Gastroesophageal sphincter (tissue), 4 donors: ENCODE measurements around the gene PRPF18. TPM values are rescaled to one million over a fixed set of nuclear protein-coding genes. Genes with fewer than 3 reads are reported as not detected.

Experiments
- ATAC-seq: fragments of 150-250 bp; one replicate; pipeline ENCODE4 v1.9.1; 2016; ENCODE audit warnings: mild to moderate bottlenecking, moderate library complexity
- H3K27ac ChIP-seq, 4 donors: fragments of 200-600 bp; sonication (generic) in 3 of 4; 1 replicate in 3 of 4; 2 replicates in 1 of 4; pipeline ENCODE4 v1.5.1; 2016 to 2019
- H3K27me3 ChIP-seq: fragments of 200-600 bp; sonication (generic); one replicate; pipeline ENCODE4 v1.5.1; 2019
- H3K36me3 ChIP-seq, 2 donors: fragments of 200-600 bp; sonication (generic); one replicate each; pipeline ENCODE4 v1.5.1; 2019; ENCODE audit warnings: control low read depth in 1 of 2
- H3K4me1 ChIP-seq, 3 donors: fragments of 200-600 bp; sonication (generic); 1 replicate in 2 of 3; 2 replicates in 1 of 3; pipeline ENCODE4 v1.5.1; 2016 to 2019; ENCODE audit warnings: control low read depth in 2 of 3
- H3K4me3 ChIP-seq, 2 donors: fragments of 200-600 bp; sonication (generic); one replicate each; pipeline ENCODE4 v1.5.1; 2019; ENCODE audit warnings: mild to moderate bottlenecking in 1 of 2, moderate library complexity in 1 of 2
- H3K9me3 ChIP-seq, 3 donors: fragments of 200-600 bp; sonication (generic); one replicate each; pipeline ENCODE4 v1.5.1; 2017 to 2019; ENCODE audit warnings: control low read depth in 2 of 3
- CTCF ChIP-seq, 4 experiments: fragments of 200-600 bp in 2 of 4; fragments of 450-650 bp in 2 of 4; sonication (generic) in 1 of 4; IDR thresholded peaks; one replicate each; pipeline ENCODE4 v1.5.1; 2017 to 2019; ENCODE audit warnings: antibody characterized with exemption in 4 of 4, mild to moderate bottlenecking in 2 of 4, moderate library complexity in 2 of 4
- EP300 ChIP-seq: sonication (generic); formaldehyde crosslinking; IDR thresholded peaks from one replicate; pipeline ENCODE4 v1.6.1; 2017; ENCODE audit warnings: antibody characterized with exemption, mild to moderate bottlenecking
- POLR2A ChIP-seq, 2 donors: fragments of 450-650 bp; IDR thresholded peaks; one replicate each; pipeline ENCODE4 v1.6.1; 2017; ENCODE audit warnings: antibody characterized with exemption in 2 of 2, mild to moderate bottlenecking in 2 of 2, moderate library complexity in 1 of 2
- POLR2AphosphoS5 ChIP-seq: sonication (generic); formaldehyde crosslinking; IDR thresholded peaks from one replicate; pipeline ENCODE4 v1.6.1; 2017; ENCODE audit warnings: antibody characterized with exemption
- WGBS, 2 donors: methylation state at CpG; one replicate each; pipeline ENCODE4 v1.1.5; 2018; ENCODE audit warnings: low coverage in 1 of 2; 5-methylcytosine and 5-hydroxymethylcytosine counted together
- total RNA-seq, 4 donors: library from RNA; depleted of rRNA; stranded (reverse); fragments of >200 nt; gene quantifications; one replicate each; pipeline ENCODE4 v1.1.0, GENCODE V29; 2016

Gene PRPF18
- total RNA-seq, 4 donors from 2014 or later = 22.8 to 32.8 (median 24.0) TPM

GRCh38 chr10:13604357-13605040 lies 17.7 kb downstream of the PRPF18 start:
- Histone ChIP-seq H3K9me3 (no peaks in the 10 kb centered on the region), H3K4me1 (no peaks in the 10 kb centered on the region), H3K36me3 (peaks cover 0 to 71% of the 10 kb centered on the region in 2 donors), H3K27ac (no peak overlapping the region), H3K4me3 (no peak overlapping the region), H3K27me3 (no peaks in the 10 kb centered on the region)
- no peak for ATAC-seq
- TF ChIP-seq CTCF (IDR thresholded peaks at IDR 0.05) (no peak), POLR2A (IDR thresholded peaks at IDR 0.05) (no peak)
- WGBS, 2 donors = 72 to 90% methylated on average over 2 of the region's 2 CpGs

- WGBS, 2 donors = 72 to 76% methylated on average over 6 to 7 of the region's 8 CpGs
- H3K36me3 ChIP-seq = peaks cover 4 to 77% of the 10 kb centered on the region in 2 donors
- H3K27ac ChIP-seq = no peak overlapping the region
- no peak for ATAC-seq
- no peaks in the 10 kb centered on the region for H3K4me1 ChIP-seq
- no peak for TF ChIP-seq POLR2AphosphoS5
- TF ChIP-seq CTCF (IDR thresholded peaks at IDR 0.05) = no peak
- no peak for TF ChIP-seq EP300
- TF ChIP-seq POLR2A (IDR thresholded peaks at IDR 0.05) = no peak
- H3K27me3 ChIP-seq = no peaks in the 10 kb centered on the region
- no peaks in the 10 kb centered on the region for H3K9me3 ChIP-seq
- H3K4me3 ChIP-seq = no peak overlapping the region
Measured at GRCh38 chr10:13608246-13608853, 21.6 kb downstream of the PRPF18 start.

DNA sequence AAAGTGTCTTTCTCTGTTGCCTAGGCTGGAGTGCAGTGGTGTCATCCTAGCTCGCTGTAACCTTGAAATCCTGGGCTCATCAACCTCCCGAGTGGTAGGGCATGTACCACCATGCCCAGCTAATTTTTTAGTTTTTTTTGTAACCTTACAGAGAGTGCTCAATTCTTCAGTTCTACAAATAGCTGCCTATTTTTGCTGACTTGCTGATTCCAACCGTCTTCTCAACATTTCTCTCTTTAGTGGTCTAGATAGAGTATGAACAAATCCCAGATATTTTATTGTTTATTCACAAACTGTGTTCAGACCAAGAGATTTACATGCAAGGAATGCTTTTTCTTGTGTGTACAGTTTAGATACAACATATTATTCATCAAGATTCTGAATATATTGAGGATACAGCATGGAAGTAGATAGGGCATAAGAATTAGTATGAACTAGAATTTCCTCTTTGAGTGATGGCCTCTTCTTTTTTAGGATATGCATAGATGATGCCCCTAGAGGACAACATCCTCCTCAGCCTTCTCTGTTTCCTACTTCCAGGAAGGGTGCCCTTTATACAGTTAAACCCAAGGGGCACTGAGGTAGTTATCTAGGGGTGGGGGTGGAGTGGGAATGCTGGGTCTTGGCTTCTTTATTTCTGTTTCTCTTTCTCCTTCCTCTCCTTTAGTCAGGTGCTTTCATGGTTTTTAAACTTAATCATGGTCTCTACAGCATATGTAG lies 26.0 kb downstream of the PRPF18 start:
- TF ChIP-seq POLR2A (IDR thresholded peaks at IDR 0.05) (no peak), POLR2AphosphoS5 (no peak), EP300 (no peak), CTCF (IDR thresholded peaks at IDR 0.05) (no peak)
- no peak for ATAC-seq
- whole genome bisulfite sequencing, 2 donors = 83 to 100% methylated on average over 2 of the region's 3 CpGs
- Histone ChIP-seq H3K4me1 (peaks cover 0 to 30% (median 10%) of the 10 kb centered on the region in 3 donors), H3K9me3 (no peaks in the 10 kb centered on the region), H3K27me3 (no peaks in the 10 kb centered on the region), H3K36me3 (peaks cover 7 to 85% of the 10 kb centered on the region in 2 donors), H3K27ac (no peak overlapping the region), H3K4me3 (no peak overlapping the region)

- WGBS, 2 donors = 17 to 27% methylated on average over 5 of the region's 5 CpGs
- Histone ChIP-seq H3K27ac (no peak overlapping the region), H3K36me3 (peaks cover 7 to 83% of the 10 kb centered on the region in 2 donors), H3K9me3 (no peaks in the 10 kb centered on the region), H3K4me3 (no peak overlapping the region), H3K27me3 (no peaks in the 10 kb centered on the region), H3K4me1 (peaks cover 0 to 30% (median 10%) of the 10 kb centered on the region in 3 donors)
- no peak for ATAC-seq
- TF ChIP-seq POLR2AphosphoS5 = no peak
- peak; percentile 20 to 65 (median 56) for TF ChIP-seq CTCF (IDR thresholded peaks at IDR 0.05)
Measured at GRCh38 chr10:13613519-13613918, 26.8 kb downstream of the PRPF18 start.
